GM12891 (cell line): ENCODE measurements around the gene PRRX2.

Experiments
- DNase-seq: peaks from one replicate; pipeline ENCODE4 v3.0.0; 2011; ENCODE audit warnings: low spot score; ENCODE audit not compliant: insufficient read length
- FAIRE-seq: peaks from 2 replicates; lab custom pipeline; 2011; peaks lifted over from hg19 to GRCh38; lab: Jason Lieb, UNC
- PAX5 ChIP-seq: IDR thresholded peaks from 2 replicates; pipeline ENCODE4 v1.6.1; 2011; ENCODE audit warnings: low read length, moderate library complexity, mild to moderate bottlenecking; ENCODE audit not compliant: insufficient read depth, severe bottlenecking
- POLR2A ChIP-seq: IDR thresholded peaks from 2 replicates; pipeline ENCODE4 v1.6.1; 2011; ENCODE audit warnings: low read depth, low read length, control low read depth
- POLR2AphosphoS5 ChIP-seq: IDR thresholded peaks from 2 replicates; pipeline ENCODE4 v1.6.1; 2011; ENCODE audit warnings: low read depth, low read length, control low read depth
- POU2F2 ChIP-seq: IDR thresholded peaks from 2 replicates; pipeline ENCODE4 v1.6.1; 2011; ENCODE audit warnings: low read depth, mild to moderate bottlenecking, control low read depth, low read length, moderate library complexity
- SPI1 ChIP-seq: IDR thresholded peaks from 2 replicates; pipeline ENCODE4 v1.6.1; 2011; ENCODE audit warnings: low read depth, low read length, control low read depth
- TAF1 ChIP-seq: IDR thresholded peaks from 2 replicates; pipeline ENCODE4 v1.6.1; 2011; ENCODE audit warnings: low read depth, low read length, control low read depth

Gene PRRX2

DNA sequence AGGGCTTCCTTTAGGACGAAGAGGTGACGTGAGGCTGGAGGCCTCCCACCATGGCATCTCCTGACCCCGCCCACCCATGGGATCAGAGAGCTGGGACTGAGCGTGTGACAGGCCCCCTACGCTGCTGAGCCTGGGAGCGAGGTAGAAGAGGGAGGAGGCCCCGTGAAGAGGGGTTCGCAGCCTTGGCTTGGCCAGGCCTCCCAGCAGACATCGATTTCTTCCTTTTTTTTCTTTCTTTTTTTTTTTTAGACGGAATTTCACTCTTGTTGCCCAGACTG, 47.9 kb downstream of the PRRX2 start:
- DNase-seq (no peak), FAIRE-seq (no peak)
- TF ChIP-seq TAF1 (no peak), POLR2AphosphoS5 (no peak), POLR2A (no peak), PAX5 (no peak), POU2F2 (no peak), SPI1 (no peak)

DNA sequence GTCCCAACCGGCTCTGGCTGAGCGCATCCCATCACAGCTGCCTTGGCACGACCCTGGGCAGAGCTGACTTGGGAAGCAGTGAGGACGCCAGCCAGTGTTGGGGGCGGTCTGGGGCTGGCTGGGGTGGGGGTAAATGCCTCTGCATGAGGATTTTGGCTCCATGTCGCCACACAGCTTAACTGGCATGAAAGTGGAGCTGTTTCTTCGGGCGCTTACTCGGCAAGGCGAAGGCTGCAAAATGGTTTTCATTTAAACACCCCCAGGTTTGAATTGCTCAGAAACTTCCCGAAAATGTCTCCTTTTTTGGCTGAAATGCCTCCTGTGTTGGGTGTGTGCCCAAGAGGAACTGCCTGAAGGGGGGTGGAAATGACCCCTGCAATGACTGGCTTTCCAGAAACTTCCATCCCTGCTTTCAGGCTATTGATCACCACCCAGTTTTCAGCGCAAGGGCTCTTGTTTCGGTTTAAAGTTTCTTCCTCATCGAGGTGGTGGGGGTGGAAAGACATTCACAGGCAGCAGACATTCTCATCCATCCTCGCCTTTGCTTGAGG, 49.1 kb downstream of the PRRX2 start:
- DNase-seq (no peak), FAIRE-seq (no peak)
- TF ChIP-seq POLR2AphosphoS5 (no peak), TAF1 (no peak), SPI1 (no peak)

DNA sequence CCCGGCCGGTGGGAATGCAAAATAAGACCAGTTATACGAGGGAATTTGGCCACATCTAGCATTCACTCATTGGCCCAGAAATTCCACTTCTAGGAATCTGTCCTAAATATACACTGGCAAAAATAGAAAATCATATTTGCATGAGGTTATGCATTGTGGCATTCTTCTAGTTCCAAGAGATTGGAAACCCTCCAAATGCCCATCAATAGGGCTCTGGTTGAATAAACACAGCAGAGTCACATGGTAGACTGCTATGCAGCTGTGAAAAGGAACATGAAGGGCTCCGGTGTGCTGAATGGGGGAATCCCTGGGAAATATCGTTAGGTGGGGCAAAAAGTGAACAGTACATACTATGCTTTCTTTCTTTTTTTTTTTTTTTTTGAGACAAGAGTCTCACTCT, 50.6 kb downstream of the PRRX2 start:
- DNase-seq (no peak), FAIRE-seq (no peak)
- TF ChIP-seq POU2F2 (no peak), TAF1 (no peak), SPI1 (no peak), POLR2A (no peak), PAX5 (no peak), POLR2AphosphoS5 (no peak)

DNA sequence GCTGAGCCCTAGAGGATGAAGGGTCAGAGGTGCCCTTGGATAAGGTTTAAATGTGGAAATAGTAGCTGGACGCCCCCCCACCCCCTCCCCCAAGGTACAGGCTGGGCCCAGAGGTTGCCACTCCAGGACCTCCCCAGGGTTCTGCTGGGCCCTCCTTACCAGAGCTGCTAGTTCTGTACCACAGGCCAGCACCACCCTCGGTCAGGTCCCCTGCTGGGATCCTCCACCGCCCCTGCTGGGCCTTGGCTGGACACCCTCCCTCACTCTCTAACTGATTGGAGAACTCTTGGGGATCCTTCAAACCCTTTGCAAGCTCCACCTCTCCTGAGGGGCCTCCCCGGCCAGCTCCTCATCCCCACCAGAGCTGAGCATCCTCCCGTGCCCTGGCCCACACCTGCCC, 52.5 kb downstream of the PRRX2 start:
- no peak for FAIRE-seq
- TF ChIP-seq POLR2AphosphoS5 (no peak), TAF1 (no peak), SPI1 (no peak), POLR2A (no peak), POU2F2 (no peak), PAX5 (no peak)
- no peak for DNase-seq

DNA sequence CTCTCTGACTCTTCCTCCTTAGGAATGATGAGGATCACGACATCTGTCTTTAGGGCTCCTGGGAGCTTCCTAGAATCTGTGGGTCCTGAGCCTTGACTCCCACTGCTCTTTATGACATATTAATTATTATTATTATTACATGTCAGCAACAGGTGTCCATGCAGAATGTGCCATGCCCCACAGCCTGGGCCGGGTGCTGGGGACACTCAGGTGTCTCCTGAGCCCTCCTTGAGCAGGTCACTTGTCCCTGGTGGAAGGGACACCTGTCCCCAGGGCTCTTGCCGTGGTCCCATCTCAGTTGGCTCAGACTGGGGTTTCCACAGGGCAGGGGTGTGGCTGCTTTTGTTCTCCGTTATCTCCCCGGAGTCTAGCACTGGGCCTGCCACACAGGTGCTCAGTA, 53.2 kb downstream of the PRRX2 start:
- DNase-seq, result no peak
- no peak for TF ChIP-seq POLR2A
- no peak for TF ChIP-seq SPI1
- TF ChIP-seq POLR2AphosphoS5, result no peak
- TF ChIP-seq PAX5, result no peak
- no peak for TF ChIP-seq TAF1
- no peak for TF ChIP-seq POU2F2
- no peak for FAIRE-seq

DNA sequence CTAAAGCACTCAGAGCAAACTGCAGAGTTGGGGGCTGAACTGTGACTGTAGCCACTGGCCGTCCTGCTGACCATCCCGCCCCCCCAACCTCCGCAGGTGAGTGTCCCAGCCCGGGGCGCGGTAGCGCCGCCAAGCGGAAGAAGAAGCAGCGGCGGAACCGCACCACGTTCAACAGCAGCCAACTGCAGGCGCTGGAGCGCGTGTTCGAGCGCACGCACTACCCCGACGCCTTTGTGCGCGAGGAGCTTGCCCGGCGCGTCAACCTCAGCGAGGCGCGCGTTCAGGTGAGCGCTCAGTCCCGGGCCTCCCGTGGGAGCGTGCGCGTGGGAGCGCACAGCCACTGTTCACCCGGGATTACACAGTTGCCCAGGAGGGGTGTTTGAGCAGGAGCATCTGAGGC, 53.7 kb downstream of the PRRX2 start:
- DNase-seq (no peak), FAIRE-seq (no peak)
- TF ChIP-seq TAF1, result no peak
- TF ChIP-seq PAX5, result no peak
- TF ChIP-seq POLR2A, result no peak
- TF ChIP-seq POLR2AphosphoS5, result no peak
- no peak for TF ChIP-seq POU2F2
- no peak for TF ChIP-seq SPI1

DNA sequence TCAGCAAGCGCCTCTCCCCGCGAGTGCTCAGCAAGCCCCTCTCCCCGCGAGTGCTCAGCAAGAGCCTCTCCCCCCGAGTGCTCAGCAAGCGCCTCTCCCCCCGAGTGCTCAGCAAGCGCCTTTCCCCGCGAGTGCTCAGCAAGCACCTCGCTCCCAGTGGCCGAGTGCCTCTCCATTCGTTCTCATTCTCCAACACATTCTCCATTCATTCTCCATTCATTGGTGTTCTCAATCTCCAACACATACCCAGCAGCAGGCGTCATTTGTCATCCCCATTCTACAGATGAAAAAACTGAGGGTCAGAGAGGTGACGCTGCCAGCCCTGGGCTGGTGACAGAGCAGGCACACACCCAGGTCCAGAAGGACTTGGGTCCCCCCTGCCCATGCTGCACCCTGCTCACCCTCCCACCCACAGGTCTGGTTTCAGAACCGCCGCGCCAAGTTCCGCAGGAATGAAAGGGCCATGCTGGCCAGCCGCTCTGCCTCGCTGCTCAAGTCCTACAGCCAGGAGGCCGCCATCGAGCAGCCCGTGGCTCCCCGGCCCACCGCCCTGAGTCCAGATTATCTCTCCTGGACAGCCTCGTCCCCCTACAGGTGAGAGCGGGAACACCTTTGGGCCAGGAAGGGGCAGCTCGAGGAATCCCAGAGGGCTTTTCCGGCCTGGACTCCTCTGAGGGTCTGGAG, 54.9 kb downstream of the PRRX2 start:
- FAIRE-seq (no peak), DNase-seq (no peak)
- no peak for TF ChIP-seq POU2F2
- no peak for TF ChIP-seq SPI1
- TF ChIP-seq TAF1, result no peak
- TF ChIP-seq POLR2A, result no peak
- TF ChIP-seq POLR2AphosphoS5, result no peak
- TF ChIP-seq PAX5, result no peak

DNA sequence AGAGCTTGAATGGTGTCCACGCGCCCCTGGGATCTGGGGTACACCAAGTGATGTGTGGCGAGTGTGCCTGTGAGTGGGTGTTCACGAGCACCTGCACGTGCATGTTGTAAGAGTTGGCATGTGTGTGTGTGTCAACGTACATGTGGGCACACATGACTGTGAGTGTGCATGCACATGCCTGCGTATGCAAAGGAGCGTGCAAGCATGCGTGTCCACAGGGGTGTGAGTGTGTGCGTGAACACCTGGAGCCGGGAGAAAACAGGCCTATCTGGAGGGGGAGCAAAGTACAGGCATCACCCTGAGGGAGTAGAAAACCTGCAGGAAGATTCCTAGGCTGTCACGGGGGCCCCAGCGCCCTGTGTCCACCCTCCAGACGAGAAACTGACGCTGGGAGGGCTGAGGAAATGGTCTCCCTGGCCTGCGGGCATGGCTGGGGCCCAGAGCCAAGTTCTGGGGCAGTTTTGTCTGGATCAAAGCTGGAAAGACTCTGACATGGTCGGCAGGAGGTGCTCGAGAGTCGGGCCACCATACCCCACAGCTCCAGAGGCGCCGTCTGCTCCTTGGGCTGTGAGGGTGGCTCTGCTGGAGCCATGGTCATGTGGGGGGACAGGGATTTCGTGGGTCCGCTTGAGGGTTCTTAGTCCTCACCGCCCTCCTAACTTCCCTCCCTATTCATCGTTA, 55.6 kb downstream of the PRRX2 start:
- no peak for DNase-seq
- no peak for FAIRE-seq
- no peak for TF ChIP-seq SPI1
- TF ChIP-seq POLR2A, result no peak
- TF ChIP-seq PAX5, result no peak
- TF ChIP-seq POLR2AphosphoS5, result no peak
- TF ChIP-seq TAF1, result no peak
- no peak for TF ChIP-seq POU2F2

DNA sequence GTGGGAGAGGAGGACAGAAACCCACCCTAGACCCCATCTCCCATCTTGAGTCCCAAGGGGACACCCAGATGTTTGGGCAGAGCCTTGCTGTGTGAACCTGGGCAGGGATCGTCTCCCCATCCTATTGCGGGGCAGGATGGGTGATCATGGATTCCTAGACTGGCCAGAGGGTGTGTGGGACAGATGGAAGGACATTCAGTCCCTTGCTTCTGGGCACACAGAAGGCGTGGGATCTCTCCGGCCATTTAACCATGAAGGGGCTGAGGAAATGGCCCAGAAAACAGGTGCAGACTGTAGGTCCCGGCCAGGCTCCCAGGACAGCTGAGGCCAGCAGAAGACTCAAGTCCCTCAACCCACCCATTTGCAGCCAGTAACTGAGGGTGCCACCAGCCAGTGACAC, 57.5 kb downstream of the PRRX2 start:
- TF ChIP-seq PAX5 (no peak), SPI1 (no peak), POU2F2 (no peak), POLR2A (no peak), POLR2AphosphoS5 (no peak), TAF1 (no peak)
- FAIRE-seq (no peak), DNase-seq (no peak)

DNA sequence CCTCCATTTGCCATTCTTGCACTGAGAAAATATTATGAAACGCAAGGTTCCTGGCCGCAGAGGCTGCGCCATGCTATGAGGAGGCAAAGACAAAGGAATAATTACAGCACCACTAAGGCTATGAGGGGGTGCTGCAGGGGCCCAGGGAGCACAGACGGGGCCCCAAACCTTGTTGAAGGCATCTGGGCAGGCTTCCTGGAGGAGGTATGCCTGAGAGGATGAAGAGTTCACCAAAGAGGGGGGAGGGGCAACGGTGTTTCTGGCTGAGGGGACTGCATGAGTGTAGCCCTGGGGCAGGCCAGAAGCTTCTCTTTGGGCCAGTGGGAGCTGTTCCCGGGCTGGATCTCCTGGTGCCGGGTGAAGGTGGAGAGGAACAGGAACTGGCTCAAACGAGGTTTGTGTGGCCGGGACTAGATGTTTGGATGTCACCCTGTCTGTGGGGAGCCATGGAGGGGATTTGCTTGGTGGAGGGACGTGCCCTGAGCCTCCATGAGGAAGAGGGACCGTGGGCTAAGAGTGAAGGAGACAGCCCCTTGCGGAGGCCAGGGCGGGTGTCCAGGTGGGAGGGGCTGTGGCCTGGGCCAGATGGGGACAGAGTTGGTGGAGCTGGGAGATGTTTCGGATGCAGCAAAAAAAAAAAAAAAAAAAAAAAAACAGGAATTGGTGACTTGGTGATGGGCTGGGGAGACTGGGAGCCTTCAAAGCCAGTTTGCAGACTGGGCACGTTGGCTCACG, 59.2 kb downstream of the PRRX2 start:
- no peak for DNase-seq
- TF ChIP-seq POLR2A (no peak), PAX5 (no peak), SPI1 (no peak), POU2F2 (no peak), TAF1 (no peak), POLR2AphosphoS5 (no peak)
- no peak for FAIRE-seq
